OCI-LY3 (cell line): ENCODE measurements around the gene YWHAE.
"Not testable (repeated sequence)": the region's sequence is repeated elsewhere in the genome, so short reads cannot be mapped to it uniquely, and the experiment has no call there.

Experiments used
- H2AFZ ChIP-seq: fragments of 200-600, 300-600 bp; shearing (Covaris generic); 2 replicates; pipeline ENCODE4 v1.6.0; 2014; ENCODE audit warnings: antibody characterized with exemption, low read depth, low read length
- H3K27ac ChIP-seq: fragments of 200-600, 300-600 bp; sonication (generic); 2 replicates; pipeline ENCODE4 v1.5.1; 2014; ENCODE audit warnings: mild to moderate bottlenecking, low read length, moderate library complexity, mixed read lengths
- H3K27me3 ChIP-seq: fragments of 200-600, 300-600 bp; sonication (generic); 2 replicates; pipeline ENCODE4 v1.6.1; 2014; ENCODE audit warnings: low read depth, low read length, mixed read lengths
- H3K36me3 ChIP-seq: fragments of 200-600, 300-600 bp; sonication (generic); replicated peaks from 2 replicates; pipeline ENCODE3; 2014; ENCODE audit warnings: low read depth, low read length, mixed read lengths
- H3K4me1 ChIP-seq: fragments of 300-600, 200-600 bp; sonication (generic); 2 replicates; pipeline ENCODE4 v1.6.1; 2014; ENCODE audit warnings: low read length, mixed read lengths
- H3K4me2 ChIP-seq: fragments of 200-600, 300-600 bp; sonication (generic); 2 replicates; pipeline ENCODE4 v1.6.1; 2014; ENCODE audit warnings: low read length, mixed read lengths
- H3K4me3 ChIP-seq: fragments of 300-600, 200-600 bp; sonication (generic); 2 replicates; pipeline ENCODE4 v1.5.1; 2014; ENCODE audit warnings: antibody characterized with exemption, mild to moderate bottlenecking, low read length, moderate library complexity
- H3K79me2 ChIP-seq: fragments of 300-600, 200-600 bp; shearing (Covaris generic); 2 replicates; pipeline ENCODE4 v1.6.1; 2014; ENCODE audit warnings: mild to moderate bottlenecking, low read length, mixed read lengths
- H3K9ac ChIP-seq: fragments of 300-600, 200-600 bp; shearing (Covaris generic); 2 replicates; pipeline ENCODE4 v1.6.0; 2014; ENCODE audit warnings: mild to moderate bottlenecking, low read length, moderate library complexity
- H3K9me3 ChIP-seq: fragments of 200-600, 300-600 bp; shearing (Covaris generic); 2 replicates; pipeline ENCODE4 v1.6.1; 2014; ENCODE audit warnings: low read length, mixed read lengths; ENCODE audit not compliant: insufficient read depth
- H4K20me1 ChIP-seq: fragments of 200-600, 300-600 bp; sonication (generic); 2 replicates; pipeline ENCODE4 v1.6.1; 2016; ENCODE audit warnings: low read length, mixed read lengths; ENCODE audit not compliant: insufficient read depth
- EZH2phosphoT487 ChIP-seq: fragments of 200-600 bp; shearing (Covaris generic); IDR thresholded peaks from 2 replicates; pipeline ENCODE4 v1.6.1; 2018; ENCODE audit warnings: antibody characterized with exemption, mixed run types, low read depth
- TF ChIP-seq, protein P1 (sequence below): fragments of 200-600, 300-600 bp; sonication (generic); IDR thresholded peaks from 2 replicates; pipeline ENCODE4 v1.5.1; 2014; ENCODE audit warnings: antibody characterized with exemption, low read length, low read depth

The YWHAE gene

GRCh38 chr17:1399679-1400512 is at the start of gene YWHAE:
Gene YWHAE, minus strand, starts transcription at chr17:1400222. Its CDS starts 112 bp downstream, at chr17:1400110.
- peak within 1 kb of the TSS; percentile 84 for H3K27ac ChIP-seq
- TF ChIP-seq, protein P1, sequence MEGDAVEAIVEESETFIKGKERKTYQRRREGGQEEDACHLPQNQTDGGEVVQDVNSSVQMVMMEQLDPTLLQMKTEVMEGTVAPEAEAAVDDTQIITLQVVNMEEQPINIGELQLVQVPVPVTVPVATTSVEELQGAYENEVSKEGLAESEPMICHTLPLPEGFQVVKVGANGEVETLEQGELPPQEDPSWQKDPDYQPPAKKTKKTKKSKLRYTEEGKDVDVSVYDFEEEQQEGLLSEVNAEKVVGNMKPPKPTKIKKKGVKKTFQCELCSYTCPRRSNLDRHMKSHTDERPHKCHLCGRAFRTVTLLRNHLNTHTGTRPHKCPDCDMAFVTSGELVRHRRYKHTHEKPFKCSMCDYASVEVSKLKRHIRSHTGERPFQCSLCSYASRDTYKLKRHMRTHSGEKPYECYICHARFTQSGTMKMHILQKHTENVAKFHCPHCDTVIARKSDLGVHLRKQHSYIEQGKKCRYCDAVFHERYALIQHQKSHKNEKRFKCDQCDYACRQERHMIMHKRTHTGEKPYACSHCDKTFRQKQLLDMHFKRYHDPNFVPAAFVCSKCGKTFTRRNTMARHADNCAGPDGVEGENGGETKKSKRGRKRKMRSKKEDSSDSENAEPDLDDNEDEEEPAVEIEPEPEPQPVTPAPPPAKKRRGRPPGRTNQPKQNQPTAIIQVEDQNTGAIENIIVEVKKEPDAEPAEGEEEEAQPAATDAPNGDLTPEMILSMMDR: no peak
- no peak for TF ChIP-seq EZH2phosphoT487
- peak within 1 kb of the TSS; percentile 19; the same call in 1 of the 2 replicates for H2AFZ ChIP-seq
- H3K79me2 ChIP-seq: peaks cover 51% of the 10 kb centered on the region
- H3K4me3 ChIP-seq: peak within 1 kb of the TSS; percentile 100
- H4K20me1 ChIP-seq: peaks cover 42% of the 10 kb centered on the region
- no peaks in the 10 kb centered on the region for H3K9me3 ChIP-seq
- H3K4me2 ChIP-seq: peak within 1 kb of the TSS; percentile 98
- peaks cover 11% of the 10 kb centered on the region for H3K4me1 ChIP-seq
- H3K27me3 ChIP-seq: no peaks in the 10 kb centered on the region
- H3K9ac ChIP-seq: peak within 1 kb of the TSS; percentile 76
- peaks cover 28% of the 10 kb centered on the region for H3K36me3 ChIP-seq

DNA sequence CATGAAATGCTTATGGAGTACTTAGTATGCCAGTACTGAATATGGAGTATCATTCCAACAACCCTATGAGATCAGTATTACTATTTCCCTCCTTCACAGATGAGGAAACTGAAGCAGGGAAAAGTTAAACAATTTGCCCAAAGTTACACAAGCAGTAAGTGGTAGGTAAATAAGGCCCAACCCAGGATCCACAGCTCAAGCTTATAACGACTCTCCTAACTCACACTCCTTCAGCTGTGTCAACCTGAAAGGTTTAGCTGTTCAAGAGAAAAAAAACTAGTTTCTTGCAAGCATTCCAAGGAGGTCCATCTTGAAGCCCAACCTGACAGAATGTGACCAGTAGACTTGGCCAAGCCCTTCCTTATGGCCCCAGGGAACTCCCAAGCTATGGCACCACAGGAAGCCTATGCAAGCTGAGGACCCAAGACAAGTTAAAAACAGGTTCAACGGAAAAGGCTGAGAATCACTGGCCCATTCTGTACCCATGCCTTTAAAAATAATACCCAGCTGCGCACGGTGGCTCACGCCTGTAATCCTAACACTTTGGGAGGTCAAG is 49.5 kb upstream of the YWHAE start:
- Histone ChIP-seq H3K27ac (no peak overlapping the region), H3K4me2 (no peak overlapping the region)

DNA sequence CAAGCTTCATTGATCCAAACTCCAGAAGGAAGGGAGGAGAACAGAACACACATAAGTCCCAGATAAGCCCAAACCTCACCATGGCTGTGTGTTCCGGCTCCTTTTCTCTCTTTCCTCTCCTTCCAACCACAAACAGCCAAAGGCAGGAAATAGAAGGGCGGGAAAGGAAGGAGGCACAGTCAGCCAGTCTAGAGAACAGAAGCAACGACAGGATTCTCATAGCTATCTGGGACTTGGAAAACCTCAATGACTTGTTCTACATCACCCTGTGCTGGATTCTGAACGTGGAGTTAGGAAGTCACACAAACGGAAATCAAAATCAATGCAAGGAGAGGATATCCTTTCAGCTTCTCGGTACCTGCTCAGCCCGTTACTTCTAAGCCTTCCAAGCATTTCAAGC is 47.0 kb upstream of the YWHAE start:
- H3K4me3 ChIP-seq: no peak overlapping the region
- H3K36me3 ChIP-seq: peaks cover 5% of the 10 kb centered on the region
- H3K9ac ChIP-seq: no peak overlapping the region
- peaks cover 93% of the 10 kb centered on the region for H3K79me2 ChIP-seq
- no peaks in the 10 kb centered on the region for H3K27me3 ChIP-seq
- H3K9me3 ChIP-seq: no peaks in the 10 kb centered on the region
- H3K4me2 ChIP-seq: no peak overlapping the region
- H3K4me1 ChIP-seq: no peaks in the 10 kb centered on the region
- H2AFZ ChIP-seq: no peak overlapping the region
- TF ChIP-seq, protein P1: no peak
- TF ChIP-seq EZH2phosphoT487: no peak
- H4K20me1 ChIP-seq: peaks cover 23% of the 10 kb centered on the region; the same call in 1 of the 2 replicates
- H3K27ac ChIP-seq: no peak overlapping the region

More for the DNA sequence above, 49.5 kb upstream of the YWHAE start:
- Histone ChIP-seq H2AFZ (no peak overlapping the region), H3K9me3 (no peaks in the 10 kb centered on the region), H3K27me3 (no peaks in the 10 kb centered on the region), H3K36me3 (peaks cover 7% of the 10 kb centered on the region), H4K20me1 (peaks cover 26% of the 10 kb centered on the region), H3K9ac (no peak overlapping the region), H3K4me3 (no peak overlapping the region), H3K79me2 (peaks cover 98% of the 10 kb centered on the region), H3K4me1 (peaks cover 2% of the 10 kb centered on the region)
- TF ChIP-seq EZH2phosphoT487: no peak
- TF ChIP-seq, protein P1: no peak

- H3K79me2 ChIP-seq: peaks cover 92% of the 10 kb centered on the region
- no peaks in the 10 kb centered on the region for H3K9me3 ChIP-seq
- H3K4me1 ChIP-seq: no peaks in the 10 kb centered on the region
- H3K36me3 ChIP-seq: peaks cover 3% of the 10 kb centered on the region
- H4K20me1 ChIP-seq: peaks cover 23% of the 10 kb centered on the region; the same call in 1 of the 2 replicates
- H3K4me3 ChIP-seq: no peak overlapping the region
- H3K27me3 ChIP-seq: no peaks in the 10 kb centered on the region
- H3K4me2 ChIP-seq: no peak overlapping the region
- H2AFZ ChIP-seq: no peak overlapping the region
- H3K9ac ChIP-seq: no peak overlapping the region
- TF ChIP-seq, protein P1: no peak
- TF ChIP-seq EZH2phosphoT487: no peak
- no peak overlapping the region for H3K27ac ChIP-seq
These were observed 46.2 kb upstream of the YWHAE start for GRCh38 chr17:1446201-1446600.

- H3K27me3 ChIP-seq, H3K27ac ChIP-seq, H3K9me3 ChIP-seq, H2AFZ ChIP-seq, H3K4me3 ChIP-seq, H3K36me3 ChIP-seq, H3K4me1 ChIP-seq, H3K4me2 ChIP-seq, H3K9ac ChIP-seq: not testable (repeated sequence)
- peaks cover 92% of the 10 kb centered on the region for H3K79me2 ChIP-seq
- peaks cover 23% of the 10 kb centered on the region; the same call in 1 of the 2 replicates for H4K20me1 ChIP-seq
These were observed 45.7 kb upstream of the YWHAE start for GRCh38 chr17:1445695-1446094.

GRCh38 chr17:1442721-1443120 is 42.7 kb upstream of the YWHAE start:
- peaks cover 15% of the 10 kb centered on the region; the same call in 1 of the 2 replicates for H4K20me1 ChIP-seq
- H2AFZ ChIP-seq, H3K4me2 ChIP-seq, H3K9me3 ChIP-seq, H3K36me3 ChIP-seq, H3K4me1 ChIP-seq, H3K27ac ChIP-seq, H3K9ac ChIP-seq, H3K4me3 ChIP-seq, H3K27me3 ChIP-seq: not testable (repeated sequence)
- peaks cover 89% of the 10 kb centered on the region for H3K79me2 ChIP-seq
